GM19099 (cell line): ENCODE data around the gene TNFAIP2.

Experiments
- POLR2A ChIP-seq: IDR thresholded peaks from 3 replicates; pipeline ENCODE4 v1.6.1; 2011; ENCODE audit warnings: low read depth; ENCODE audit not compliant: insufficient read length; ENCODE audit errors: extremely low read depth

Gene TNFAIP2

GRCh38 chr14:103122947-103123633 lies at the start of gene TNFAIP2:
Gene TNFAIP2, plus strand, starts transcription at chr14:103123461. Its CDS starts 2,997 bp downstream, at chr14:103126458.
- TF ChIP-seq POLR2A, result peak; percentile 75

- no peak for TF ChIP-seq POLR2A
Observed at GRCh38 chr14:103073876-103074728, 49.2 kb upstream of the TNFAIP2 start.

GRCh38 chr14:103074729-103075367 lies 48.4 kb upstream of the TNFAIP2 start:
- TF ChIP-seq POLR2A, result peak; percentile 3

GRCh38 chr14:103078420-103078749 lies 44.9 kb upstream of the TNFAIP2 start:
- TF ChIP-seq POLR2A, result no peak

GRCh38 chr14:103078860-103079587 lies 44.2 kb upstream of the TNFAIP2 start:
- TF ChIP-seq POLR2A, result no peak

- TF ChIP-seq POLR2A, result no peak
Observed at GRCh38 chr14:103081951-103082350, 41.3 kb upstream of the TNFAIP2 start.

- no peak for TF ChIP-seq POLR2A
Observed at GRCh38 chr14:103084021-103084919, 39.0 kb upstream of the TNFAIP2 start, which contains the start of gene LBHD2. Gene LBHD2, plus strand, starts transcription at chr14:103084210. Its CDS starts 1,803 bp downstream, at chr14:103086013.

- no peak for TF ChIP-seq POLR2A
Observed at GRCh38 chr14:103085106-103086091, 37.9 kb upstream of the TNFAIP2 start.

GRCh38 chr14:103086771-103087342 lies 36.4 kb upstream of the TNFAIP2 start:
- no peak for TF ChIP-seq POLR2A

- TF ChIP-seq POLR2A, result no peak
Observed at GRCh38 chr14:103087343-103087835, 35.9 kb upstream of the TNFAIP2 start.

GRCh38 chr14:103088921-103089320 lies 34.3 kb upstream of the TNFAIP2 start:
- TF ChIP-seq POLR2A, result no peak
